ENCODE measurements around the gene TSPAN18. TPM values are rescaled to one million over a fixed set of nuclear protein-coding genes. Genes with fewer than 3 reads are reported as not detected.
A peak's percentile ranks its signal among the peaks of the same experiment; 100 is the strongest.

TSPAN18 gene
- total RNA-seq, 4 donors from 2014 or later = 3.6 to 12.4 (median 8.2) TPM

GRCh38 chr11:44758983-44759382 lies 32.2 kb downstream of the TSPAN18 start:
- Histone ChIP-seq H3K27ac (no peak overlapping the region), H3K27me3 (no peaks in the 10 kb centered on the region), H3K36me3 (no peaks in the 10 kb centered on the region), H3K9me3 (no peaks in the 10 kb centered on the region), H3K4me3 (replicated peaks in 1 of 3) (no peak overlapping the region), H3K4me1 (peaks cover 1 to 33% of the 10 kb centered on the region in 2 donors)
- DNase-seq = no peak
- TF ChIP-seq POLR2A (IDR thresholded peaks at IDR 0.05) (no peak), CTCF (IDR thresholded peaks at IDR 0.05) (no peak)
- 94 to 98% methylated on average over 4 of the region's 4 CpGs for WGBS, 2 donors
- intact Hi-C loops (cut with DNase I) = no loop called here

GRCh38 chr11:44759743-44760476 lies 33.1 kb downstream of the TSPAN18 start:
- no peak for DNase-seq
- intact Hi-C loops (cut with DNase I) = no loop called here
- no peak for TF ChIP-seq POLR2A (IDR thresholded peaks at IDR 0.05)
- no peak for TF ChIP-seq CTCF (IDR thresholded peaks at IDR 0.05)
- Histone ChIP-seq H3K9me3 (no peaks in the 10 kb centered on the region), H3K27ac (no peak overlapping the region), H3K4me1 (peaks cover 0 to 24% of the 10 kb centered on the region in 2 donors), H3K36me3 (no peaks in the 10 kb centered on the region), H3K4me3 (replicated peaks in 1 of 3) (no peak overlapping the region), H3K27me3 (no peaks in the 10 kb centered on the region)
- WGBS, 2 donors = 95 to 96% methylated on average over 3 of the region's 3 CpGs

GRCh38 chr11:44760477-44760872 lies 33.7 kb downstream of the TSPAN18 start:
- peaks cover 0 to 18% of the 10 kb centered on the region in 2 donors for H3K4me1 ChIP-seq
- no peaks in the 10 kb centered on the region for H3K9me3 ChIP-seq
- H3K36me3 ChIP-seq = no peaks in the 10 kb centered on the region
- no peak overlapping the region for H3K4me3 ChIP-seq (replicated peaks in 1 of 3)
- peak overlapping the region in 1 of 3 donors; percentile 18 for H3K27ac ChIP-seq
- 67 to 85% methylated on average over 1 of the region's 1 CpG for WGBS, 2 donors
- no peak for TF ChIP-seq CTCF (IDR thresholded peaks at IDR 0.05)
- no peak for TF ChIP-seq POLR2A (IDR thresholded peaks at IDR 0.05)
- intact Hi-C loops (cut with DNase I) = no loop called here
- DNase-seq = no peak
- no peaks in the 10 kb centered on the region for H3K27me3 ChIP-seq

- no peak for DNase-seq
- TF ChIP-seq CTCF (IDR thresholded peaks at IDR 0.05) = no peak
- no peak for TF ChIP-seq POLR2A (IDR thresholded peaks at IDR 0.05)
- H3K27me3 ChIP-seq = no peaks in the 10 kb centered on the region
- H3K4me3 ChIP-seq (replicated peaks in 1 of 3) = no peak overlapping the region
- H3K4me1 ChIP-seq = peaks cover 0 to 19% of the 10 kb centered on the region in 2 donors
- H3K9me3 ChIP-seq = no peaks in the 10 kb centered on the region
- peak overlapping the region in 1 of 3 donors; percentile 18 for H3K27ac ChIP-seq
- intact Hi-C loops (cut with DNase I) = no loop called here
- no peaks in the 10 kb centered on the region for H3K36me3 ChIP-seq
- WGBS, 2 donors = 71% methylated on average over 8 to 10 of the region's 10 CpGs
Measured at GRCh38 chr11:44760917-44761550, 34.3 kb downstream of the TSPAN18 start.

GRCh38 chr11:44761551-44761961 lies 34.8 kb downstream of the TSPAN18 start:
- no peak overlapping the region for H3K4me3 ChIP-seq (replicated peaks in 1 of 3)
- no peaks in the 10 kb centered on the region for H3K9me3 ChIP-seq
- no peaks in the 10 kb centered on the region for H3K36me3 ChIP-seq
- WGBS, 2 donors = 84 to 86% methylated on average over 13 to 14 of the region's 14 CpGs
- H3K27ac ChIP-seq = no peak overlapping the region
- peaks cover 0 to 24% of the 10 kb centered on the region in 2 donors for H3K4me1 ChIP-seq
- no peak for TF ChIP-seq POLR2A (IDR thresholded peaks at IDR 0.05)
- TF ChIP-seq CTCF (IDR thresholded peaks at IDR 0.05) = no peak
- no peaks in the 10 kb centered on the region for H3K27me3 ChIP-seq
- no peak for DNase-seq
- intact Hi-C loops (cut with DNase I) = no loop called here

Measured in thyroid gland (tissue), 4 donors.